ENCODE results near the gene ZNF366. TPM values are rescaled to one million over a fixed set of nuclear protein-coding genes. Genes with fewer than 3 reads are reported as not detected.
A peak's percentile ranks its signal among the peaks of the same experiment; 100 is the strongest.

The ZNF366 gene
- total RNA-seq, 1 donor from 2014 or later = 8.1 TPM

GRCh38 chr5:72459913-72460312, 47.3 kb downstream of the ZNF366 start:
- no peaks in the 10 kb centered on the region for H3K27me3 ChIP-seq (ENCODE audit: low read depth)
- intact Hi-C loops (cut with micrococcal nuclease) = no loop called here
- TF ChIP-seq, protein P1, sequence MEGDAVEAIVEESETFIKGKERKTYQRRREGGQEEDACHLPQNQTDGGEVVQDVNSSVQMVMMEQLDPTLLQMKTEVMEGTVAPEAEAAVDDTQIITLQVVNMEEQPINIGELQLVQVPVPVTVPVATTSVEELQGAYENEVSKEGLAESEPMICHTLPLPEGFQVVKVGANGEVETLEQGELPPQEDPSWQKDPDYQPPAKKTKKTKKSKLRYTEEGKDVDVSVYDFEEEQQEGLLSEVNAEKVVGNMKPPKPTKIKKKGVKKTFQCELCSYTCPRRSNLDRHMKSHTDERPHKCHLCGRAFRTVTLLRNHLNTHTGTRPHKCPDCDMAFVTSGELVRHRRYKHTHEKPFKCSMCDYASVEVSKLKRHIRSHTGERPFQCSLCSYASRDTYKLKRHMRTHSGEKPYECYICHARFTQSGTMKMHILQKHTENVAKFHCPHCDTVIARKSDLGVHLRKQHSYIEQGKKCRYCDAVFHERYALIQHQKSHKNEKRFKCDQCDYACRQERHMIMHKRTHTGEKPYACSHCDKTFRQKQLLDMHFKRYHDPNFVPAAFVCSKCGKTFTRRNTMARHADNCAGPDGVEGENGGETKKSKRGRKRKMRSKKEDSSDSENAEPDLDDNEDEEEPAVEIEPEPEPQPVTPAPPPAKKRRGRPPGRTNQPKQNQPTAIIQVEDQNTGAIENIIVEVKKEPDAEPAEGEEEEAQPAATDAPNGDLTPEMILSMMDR (IDR thresholded peaks at IDR 0.05; ENCODE audit: borderline replicate concordance) = no peak
- peaks cover 76% of the 10 kb centered on the region for H3K4me1 ChIP-seq
- no peaks in the 10 kb centered on the region for H3K9me3 ChIP-seq (replicated peaks)
- DNase-seq = no peak
- no peak overlapping the region for H3K4me3 ChIP-seq
- H3K36me3 ChIP-seq = peaks cover 4% of the 10 kb centered on the region
- H3K27ac ChIP-seq (replicated peaks) = no peak overlapping the region

DNA sequence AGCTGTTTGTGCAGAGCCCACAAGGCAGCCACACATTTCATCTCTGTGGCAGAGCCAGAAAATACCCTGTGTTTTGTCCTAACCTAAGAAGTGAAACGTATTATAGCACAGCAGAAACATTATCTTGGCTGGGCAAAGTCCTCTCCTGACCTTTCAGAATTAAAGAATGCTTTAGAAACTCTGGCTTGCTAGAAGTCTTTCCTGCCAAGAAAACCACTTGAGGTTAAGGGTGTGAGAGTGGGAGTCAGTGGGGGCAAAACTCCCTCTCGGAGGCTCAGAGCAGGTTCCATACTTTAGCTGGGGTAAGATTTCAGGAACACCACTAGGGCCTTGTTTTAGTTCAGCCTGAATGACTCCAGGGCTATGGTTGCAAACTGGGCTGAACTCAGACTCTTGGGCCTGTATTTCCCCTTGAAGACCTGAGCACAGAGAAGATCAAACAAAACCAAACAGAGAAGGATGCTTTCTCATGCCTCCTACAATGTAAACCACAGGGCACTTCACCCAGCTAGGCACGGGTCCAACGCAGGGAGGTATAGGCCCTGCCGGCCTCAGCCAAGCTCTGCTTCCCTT, 48.0 kb downstream of the ZNF366 start:
- intact Hi-C loops (cut with micrococcal nuclease) = no loop called here
- H3K4me3 ChIP-seq = no peak overlapping the region
- peak overlapping the region; percentile 33 for H3K27ac ChIP-seq (replicated peaks)
- no peaks in the 10 kb centered on the region for H3K9me3 ChIP-seq (replicated peaks)
- H3K4me1 ChIP-seq = peaks cover 76% of the 10 kb centered on the region
- H3K36me3 ChIP-seq = peaks cover 4% of the 10 kb centered on the region
- no peaks in the 10 kb centered on the region for H3K27me3 ChIP-seq (ENCODE audit: low read depth)
- no peak for DNase-seq
- TF ChIP-seq, protein P1 (IDR thresholded peaks at IDR 0.05; ENCODE audit: borderline replicate concordance) = no peak

DNA sequence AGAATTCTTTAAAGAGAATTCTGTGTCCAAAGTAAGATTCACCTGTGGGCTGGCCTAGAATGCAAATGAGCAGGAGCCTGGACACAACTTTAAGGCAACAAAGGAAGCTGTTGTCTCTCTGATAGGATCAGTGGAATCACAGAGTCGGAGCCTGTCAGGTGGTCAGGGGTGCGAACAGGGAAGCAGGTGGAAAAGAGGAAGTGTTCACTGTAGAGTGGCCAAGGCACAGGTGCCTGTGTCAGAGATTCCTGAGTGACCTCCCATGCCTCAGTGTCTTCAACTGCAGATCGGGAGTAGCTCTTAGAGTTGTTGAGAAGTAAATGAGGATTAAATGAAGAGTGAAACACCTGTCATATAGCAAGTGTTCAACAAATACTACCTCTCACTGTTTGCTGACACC, 48.8 kb downstream of the ZNF366 start:
- Histone ChIP-seq H3K9me3 (replicated peaks) (no peaks in the 10 kb centered on the region), H3K4me3 (no peak overlapping the region), H3K4me1 (peaks cover 76% of the 10 kb centered on the region), H3K27ac (replicated peaks) (peak overlapping the region; percentile 33), H3K36me3 (peaks cover 4% of the 10 kb centered on the region), H3K27me3 (ENCODE audit: low read depth) (no peaks in the 10 kb centered on the region)
- TF ChIP-seq, protein P1 (IDR thresholded peaks at IDR 0.05; ENCODE audit: borderline replicate concordance) = no peak
- intact Hi-C loops (cut with micrococcal nuclease) = no loop called here
- no peak for DNase-seq

GRCh38 chr5:72457491-72457890, 49.7 kb downstream of the ZNF366 start:
- no peak overlapping the region for H3K4me3 ChIP-seq
- intact Hi-C loops (cut with micrococcal nuclease) = no loop called here
- no peak for DNase-seq
- TF ChIP-seq, protein P1 (IDR thresholded peaks at IDR 0.05; ENCODE audit: borderline replicate concordance) = no peak
- peaks cover 76% of the 10 kb centered on the region for H3K4me1 ChIP-seq
- H3K27ac ChIP-seq (replicated peaks) = peak overlapping the region; percentile 95
- H3K9me3 ChIP-seq (replicated peaks) = no peaks in the 10 kb centered on the region
- H3K27me3 ChIP-seq (ENCODE audit: low read depth) = no peaks in the 10 kb centered on the region
- peaks cover 4% of the 10 kb centered on the region for H3K36me3 ChIP-seq

DNA sequence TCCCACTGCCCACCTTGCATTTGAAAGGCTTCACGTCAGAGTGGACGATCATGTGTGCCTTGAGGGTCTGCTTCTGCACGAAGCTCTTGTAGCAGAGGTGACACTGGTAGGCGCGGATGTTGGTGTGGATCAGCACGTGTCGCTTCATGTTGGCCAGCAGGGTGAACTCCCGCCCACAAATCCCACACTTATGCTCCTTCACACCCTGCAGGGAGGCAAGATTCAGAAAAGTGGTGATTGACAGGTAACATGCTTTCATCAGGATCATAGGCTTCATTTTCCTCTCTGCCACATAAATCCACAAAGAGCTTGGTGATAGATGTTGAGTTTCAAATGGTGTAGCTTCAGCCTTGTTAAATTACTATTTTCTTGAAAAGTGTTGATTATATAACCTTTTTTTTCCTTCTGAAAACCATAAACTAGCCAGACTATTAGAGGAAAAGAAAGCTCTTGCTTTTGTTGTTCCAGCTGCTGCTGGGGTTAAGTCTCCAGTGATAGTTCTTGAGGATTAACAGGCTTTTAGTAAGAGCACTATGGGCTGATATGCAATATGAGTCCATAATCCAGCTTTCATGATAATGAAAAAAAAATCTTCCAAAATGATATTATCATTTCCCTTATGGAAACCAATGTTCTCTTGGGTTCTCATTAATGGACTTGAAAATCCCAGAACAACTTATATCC, 50.7 kb downstream of the ZNF366 start:
- no peak overlapping the region for H3K4me3 ChIP-seq
- TF ChIP-seq, protein P1 (IDR thresholded peaks at IDR 0.05; ENCODE audit: borderline replicate concordance) = no peak
- no peak for DNase-seq
- H3K36me3 ChIP-seq = peaks cover 4% of the 10 kb centered on the region
- peaks cover 82% of the 10 kb centered on the region for H3K4me1 ChIP-seq
- peak overlapping the region; percentile 95 for H3K27ac ChIP-seq (replicated peaks)
- H3K27me3 ChIP-seq (ENCODE audit: low read depth) = no peaks in the 10 kb centered on the region
- H3K9me3 ChIP-seq (replicated peaks) = no peaks in the 10 kb centered on the region
- intact Hi-C loops (cut with micrococcal nuclease) = no loop called here

All from left ventricle myocardium inferior (tissue), 1 donor.